GM18873 (cell line): ENCODE measurements around the gene RAI1.

Source experiments
- ATAC-seq: cut with Tn5 transposase; IDR thresholded peaks from one replicate; pipeline ENCODE4 v1.9.1; 2021; ENCODE audit warnings: mild to moderate bottlenecking, moderate library complexity, moderate number of reproducible peaks; ENCODE audit not compliant: unreplicated experiment, low FRiP score

Gene RAI1

DNA sequence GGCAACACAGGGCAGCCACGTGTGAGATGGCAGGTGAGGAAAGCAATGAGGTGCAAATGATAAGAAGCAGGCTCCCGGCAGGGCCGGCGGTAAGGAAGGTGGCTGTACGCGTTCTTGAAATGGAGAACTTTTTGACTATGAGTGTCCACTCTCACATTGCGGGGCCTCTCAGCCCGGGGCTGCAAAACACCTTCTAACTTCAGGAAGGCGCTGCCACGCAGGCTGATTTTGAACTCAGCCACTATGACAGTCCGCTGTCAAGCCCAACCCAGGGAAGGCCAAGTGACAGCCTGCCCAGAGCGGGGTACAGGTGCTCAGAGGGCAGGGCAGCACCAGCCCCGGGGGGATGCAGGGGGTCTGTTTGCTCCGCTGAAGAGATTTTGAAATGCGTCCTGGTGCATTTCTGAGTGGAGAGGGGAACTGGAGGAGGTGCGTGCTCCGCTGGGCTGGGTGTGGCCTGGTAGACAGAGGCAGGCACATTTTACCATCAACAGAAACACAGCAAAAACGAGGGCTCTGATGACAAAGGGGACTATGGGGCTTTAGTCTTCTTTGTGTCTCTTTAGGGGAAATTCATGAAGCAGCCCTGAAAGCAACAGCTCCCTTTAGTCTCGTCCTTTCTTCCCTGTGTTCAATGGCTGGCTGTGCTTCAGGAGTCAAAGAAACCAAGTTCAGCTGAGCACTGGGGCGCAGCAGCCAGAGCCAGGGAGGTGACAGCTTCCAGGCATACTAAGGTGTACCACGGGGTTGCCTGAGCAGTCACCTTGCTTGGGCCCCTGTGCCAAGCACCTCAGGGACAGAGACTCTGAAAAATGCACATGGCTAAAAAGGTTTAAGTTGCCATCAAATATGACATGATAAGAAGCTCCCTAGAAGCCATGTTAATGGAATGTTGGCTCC is 170.1 kb downstream of the RAI1 start:
- ATAC-seq: no peak

DNA sequence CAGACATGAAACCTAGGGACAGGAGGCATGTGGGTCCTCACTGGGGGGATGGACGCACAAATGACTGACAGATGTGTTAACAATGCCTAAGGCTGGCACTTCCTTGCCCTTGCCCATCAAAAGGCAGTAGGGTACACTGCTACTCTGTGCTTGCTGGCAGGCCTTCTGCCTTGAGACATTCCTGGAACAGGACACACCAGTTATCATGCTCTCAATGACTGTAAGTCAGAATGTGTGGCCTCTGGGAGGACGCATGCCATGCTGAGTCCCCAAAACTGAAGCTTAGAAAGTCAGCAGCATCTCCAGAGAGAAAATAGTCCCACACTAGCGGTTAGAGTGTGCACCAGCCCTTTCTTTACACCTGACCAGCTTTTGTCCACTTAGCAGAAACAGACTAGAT is 171.7 kb downstream of the RAI1 start:
- ATAC-seq: no peak

DNA sequence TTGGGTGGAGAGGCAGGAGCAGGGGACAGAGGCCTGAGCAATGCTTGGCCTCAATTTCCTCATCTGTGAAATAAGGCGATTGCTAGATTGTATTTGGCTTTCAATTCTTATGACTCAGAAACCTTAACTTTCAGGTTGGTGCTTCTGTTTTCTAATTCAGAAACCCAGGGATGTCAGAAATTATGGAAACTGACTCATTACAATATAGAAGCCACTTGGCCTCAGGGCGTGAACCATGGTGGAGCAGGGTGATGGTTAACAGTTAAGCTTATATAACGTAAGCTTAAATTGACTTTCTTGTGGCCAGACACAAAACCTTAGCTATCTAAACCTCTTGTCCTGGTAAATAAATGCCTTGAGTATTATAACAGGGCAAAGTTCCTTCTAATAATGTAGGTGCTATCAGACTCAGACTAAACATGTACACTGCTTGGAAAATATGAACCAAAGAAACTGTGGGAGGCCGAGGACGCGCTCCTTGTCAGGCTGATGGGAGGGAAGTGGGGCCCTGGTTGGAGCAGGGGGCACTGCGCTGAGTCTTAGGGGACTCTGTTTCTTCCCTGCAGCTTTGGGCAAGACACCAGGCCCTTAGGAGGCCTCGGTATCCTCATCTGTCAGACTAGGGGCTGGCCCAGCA is 172.7 kb downstream of the RAI1 start:
- no peak for ATAC-seq

DNA sequence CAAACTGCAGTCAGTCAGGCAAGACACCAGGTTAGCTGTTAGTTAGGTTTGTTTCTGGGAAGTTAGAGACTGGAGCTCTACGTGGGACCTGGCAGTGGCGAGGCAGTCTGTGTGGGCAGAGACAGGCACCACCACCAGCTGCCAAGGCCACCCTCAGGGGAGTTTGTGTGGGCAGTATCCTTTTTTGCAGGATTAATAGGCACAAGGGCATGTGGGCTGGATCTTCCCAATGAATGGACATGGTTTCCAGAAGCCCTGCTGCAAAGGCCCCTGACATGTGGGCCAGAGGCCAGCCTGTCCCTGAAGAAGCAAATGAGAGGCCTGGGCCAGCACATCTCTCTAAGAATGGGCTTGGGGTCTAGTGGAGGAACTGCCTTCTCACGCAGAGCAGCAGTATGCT is 174.7 kb downstream of the RAI1 start:
- no peak for ATAC-seq

DNA sequence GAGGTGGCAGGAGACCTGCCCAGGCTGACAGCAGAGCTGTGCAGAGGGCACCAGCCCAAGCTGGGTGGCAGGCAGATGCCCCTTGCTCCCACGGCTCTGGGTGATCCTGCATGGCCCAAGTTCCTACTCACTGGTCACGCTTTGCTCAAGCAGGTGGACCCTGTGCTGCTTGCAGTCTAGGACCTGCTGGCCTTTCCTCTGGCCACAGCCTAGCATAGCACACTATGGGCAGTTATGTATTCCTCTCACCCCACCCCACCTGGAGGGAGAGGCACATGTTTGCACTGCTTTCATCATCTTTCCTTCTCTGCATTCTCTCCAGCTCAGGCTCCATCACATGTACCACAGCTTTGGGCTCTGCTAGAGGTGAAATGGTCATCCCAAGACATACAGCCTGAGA is 175.1 kb downstream of the RAI1 start:
- ATAC-seq: no peak

DNA sequence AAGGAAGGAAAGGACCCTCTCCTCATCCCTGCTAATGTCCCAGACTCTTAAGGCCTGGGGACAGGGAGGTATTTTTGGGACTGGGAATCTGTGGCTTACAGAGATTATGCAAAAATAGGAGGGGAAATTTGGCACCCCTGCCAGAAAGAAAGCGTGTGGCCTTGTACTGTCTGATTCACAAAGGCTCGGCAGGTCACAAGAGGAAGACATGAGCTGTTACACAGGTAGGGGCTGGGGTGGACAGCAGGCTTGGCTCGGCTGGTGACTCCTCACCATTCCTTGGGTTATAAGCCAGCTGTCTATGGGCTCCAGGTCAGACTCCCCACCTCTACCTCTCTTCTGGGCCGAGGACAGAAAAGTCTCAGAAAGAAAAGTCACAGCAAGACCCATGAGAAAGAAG is 176.2 kb downstream of the RAI1 start:
- no peak for ATAC-seq

DNA sequence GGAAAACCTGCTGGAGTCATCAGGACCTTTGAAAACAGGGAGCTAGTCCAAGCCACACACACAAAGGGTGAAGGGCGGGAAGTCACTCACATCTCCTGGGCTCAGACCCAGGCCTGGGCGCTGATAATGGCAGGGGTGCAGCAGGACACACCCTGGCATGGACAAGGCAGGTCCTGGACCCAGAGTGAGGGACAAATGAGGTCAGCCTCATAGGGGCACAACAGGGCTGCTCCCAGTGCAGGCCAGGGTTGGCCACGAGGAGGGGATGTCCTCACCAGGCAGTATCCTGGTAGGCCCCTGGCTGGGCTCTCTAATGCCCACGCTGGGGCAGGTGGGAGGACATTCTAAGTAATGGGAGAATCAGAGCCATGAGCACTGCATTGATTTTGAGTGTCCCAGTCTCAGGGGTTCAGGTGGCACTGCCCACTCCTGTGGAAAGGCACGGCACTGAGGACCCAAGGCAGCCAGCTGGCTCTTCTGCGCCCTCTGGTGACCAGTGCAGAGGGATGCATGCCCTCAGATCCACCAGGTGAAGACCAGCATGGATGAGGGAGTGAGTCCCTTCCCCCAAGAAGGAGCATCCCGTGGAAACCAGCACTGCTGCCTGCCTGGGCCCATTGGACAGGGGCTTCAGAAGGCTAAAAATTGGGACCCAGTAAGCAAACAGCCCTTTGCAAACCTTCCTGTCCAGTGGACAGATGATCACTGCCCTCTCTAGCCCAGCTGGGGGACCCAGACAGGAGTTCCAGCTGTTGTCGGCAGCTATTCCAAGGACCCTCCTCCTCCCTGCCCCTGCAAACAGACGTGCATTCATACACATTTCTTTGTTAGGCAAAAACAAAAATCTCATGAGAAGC is 178.9 kb downstream of the RAI1 start:
- ATAC-seq: no peak

DNA sequence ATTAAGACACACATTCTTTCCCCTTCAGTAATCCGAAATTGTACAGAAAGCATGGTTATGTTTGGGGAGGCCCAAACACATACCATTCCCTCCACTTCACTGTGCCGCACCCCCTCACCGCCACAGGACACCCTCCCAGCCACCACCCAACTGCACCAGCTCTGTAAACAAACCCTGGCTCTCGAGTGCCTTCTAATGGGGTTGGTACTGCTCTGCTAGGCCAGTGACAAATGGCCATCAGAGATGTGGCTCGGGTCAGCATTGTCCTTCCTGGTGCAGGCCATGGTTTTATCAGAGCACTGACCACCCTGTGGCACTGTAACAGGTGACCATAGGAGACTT is 179.5 kb downstream of the RAI1 start:
- no peak for ATAC-seq
